CD4-positive, alpha-beta memory T cell (primary cell): Measurements from ENCODE around the gene FOXN3. TPM values are rescaled to one million over a fixed set of nuclear protein-coding genes. Genes with fewer than 3 reads are reported as not detected.

Experiments used
- CTCF ChIA-PET: fragments of 350-600 bp; sonication (Branson Sonifier 250); formaldehyde crosslinking; loops from one replicate; lab custom pipeline; 2021; ENCODE audit warnings: inconsistent platforms; ENCODE audit not compliant: partially characterized antibody; lab: Charles Lee
- POLR2A ChIA-PET: fragments of 350-600 bp; sonication (Branson Sonifier 250); formaldehyde crosslinking; loops from one replicate; lab custom pipeline; 2021; ENCODE audit not compliant: partially characterized antibody; lab: Charles Lee
- DNase-seq, 5 donors: peaks; one replicate each; pipeline versions ENCODE4 v3.0.0 to v3.0.0-alpha.2; 2020 to 2022; ENCODE audit warnings: mixed read lengths in 1 of 5
- H3K27ac ChIP-seq: one replicate; pipeline ENCODE4 v1.7.0; 2013; ENCODE audit warnings: low read depth, low read length
- H3K27me3 ChIP-seq: 2 replicates; pipeline ENCODE4 v1.7.0; 2013; ENCODE audit warnings: mild to moderate bottlenecking, low read length, moderate library complexity; ENCODE audit not compliant: insufficient read depth
- H3K36me3 ChIP-seq: 2 replicates; pipeline ENCODE4 v1.7.0; 2013; ENCODE audit warnings: mild to moderate bottlenecking, low read length, moderate library complexity; ENCODE audit not compliant: insufficient read depth
- H3K4me1 ChIP-seq: 2 replicates; pipeline ENCODE4 v1.7.0; 2013; ENCODE audit warnings: mild to moderate bottlenecking, low read length, moderate library complexity; ENCODE audit not compliant: insufficient read depth
- H3K4me3 ChIP-seq, 2 donors: one replicate each; pipeline ENCODE4 v1.7.0; 2013; ENCODE audit warnings: low read length in 2 of 2, mild to moderate bottlenecking in 1 of 2
- H3K9me3 ChIP-seq, 2 donors: one replicate each; pipeline ENCODE4 v1.7.0; 2013; ENCODE audit warnings: low read length in 2 of 2, control low read depth in 1 of 2; ENCODE audit not compliant: control insufficient read depth in 1 of 2
- H3K27ac Mint-ChIP-seq, 7 donors: one replicate each; pipeline ENCODE4 v1.8.0; 2020 to 2021; ENCODE audit warnings: mixed read lengths in 7 of 7, mild to moderate bottlenecking in 6 of 7, inconsistent platforms in 3 of 7, moderate library complexity in 3 of 7
- H3K27me3 Mint-ChIP-seq, 2 donors: one replicate each; pipeline ENCODE4 v1.8.0; 2020 to 2021; ENCODE audit warnings: mixed read lengths in 2 of 2
- H3K36me3 Mint-ChIP-seq, 2 donors: one replicate each; pipeline ENCODE4 v1.8.0; 2020 to 2021; ENCODE audit warnings: mixed read lengths in 2 of 2, inconsistent platforms in 1 of 2, mild to moderate bottlenecking in 1 of 2
- H3K4me1 Mint-ChIP-seq, 4 donors: one replicate each; pipeline ENCODE4 v1.8.0; 2020 to 2021; ENCODE audit warnings: mixed read lengths in 4 of 4, mild to moderate bottlenecking in 1 of 4
- H3K4me3 Mint-ChIP-seq, 8 donors: one replicate each; pipeline ENCODE4 v1.8.0; 2020 to 2021; ENCODE audit warnings: mixed read lengths in 8 of 8, mild to moderate bottlenecking in 7 of 8, moderate library complexity in 6 of 8, inconsistent platforms in 3 of 8
- H3K9me3 Mint-ChIP-seq, 8 donors: one replicate each; pipeline ENCODE4 v1.8.0; 2020 to 2021; ENCODE audit warnings: mixed read lengths in 8 of 8, mild to moderate bottlenecking in 5 of 8, inconsistent platforms in 3 of 8, moderate library complexity in 1 of 8
- intact Hi-C: fragments of 100-400 bp; cut with micrococcal nuclease; formaldehyde crosslinking; loops from one replicate; pipeline ENCODE4 v1.15.1; 2023
- polyA plus RNA-seq, 2 donors: library from polyadenylated mRNA; unstranded; fragments of 300-500 nt; fragmentation: Illumina TruSeq; gene quantifications; one replicate each; pipeline ENCODE4 v1.2.3, GENCODE V29; 2021
- total RNA-seq, 2 experiments: library from RNA; stranded (reverse); gene quantifications; one replicate each; pipeline ENCODE4 v1.2.3, GENCODE V29; 2021

Gene FOXN3
- total and polyA plus RNA-seq, 4 experiments from 2014 or later, result 92.6 to 111 (median 106) TPM

GRCh38 chr14:89167705-89168104 lies 249.3 kb downstream of the FOXN3 start:
- peak overlapping the region in 1 of 7 donors; percentile 18 for H3K27ac Mint-ChIP-seq
- intact Hi-C loops, result no loop called here

GRCh38 chr14:89166633-89167032 lies 250.4 kb downstream of the FOXN3 start:
- H3K9me3 Mint-ChIP-seq, result peaks cover 0 to under 1% (median 0%) of the 10 kb centered on the region in 8 donors
- no peak for DNase-seq
- peaks cover 50 to 64% of the 10 kb centered on the region in 2 donors for H3K36me3 Mint-ChIP-seq
- intact Hi-C loops, result no loop called here
- no peaks in the 10 kb centered on the region for H3K27me3 ChIP-seq
- no peak overlapping the region for H3K4me3 ChIP-seq
- no peaks in the 10 kb centered on the region for H3K4me1 ChIP-seq
- POLR2A ChIA-PET, result no interaction called here
- no peak overlapping the region for H3K4me3 Mint-ChIP-seq
- H3K27me3 Mint-ChIP-seq, result no peaks in the 10 kb centered on the region
- no peak overlapping the region for H3K27ac Mint-ChIP-seq
- CTCF ChIA-PET, result no interaction called here
- peaks cover 4 to 20% (median 9%) of the 10 kb centered on the region in 4 donors for H3K4me1 Mint-ChIP-seq
- H3K9me3 ChIP-seq, result no peaks in the 10 kb centered on the region
- H3K36me3 ChIP-seq, result peaks cover 14% of the 10 kb centered on the region
- H3K27ac ChIP-seq, result no peak overlapping the region

More at GRCh38 chr14:89167705-89168104, 249.3 kb downstream of the FOXN3 start:
- Histone ChIP-seq H3K27ac (no peak overlapping the region), H3K4me1 (no peaks in the 10 kb centered on the region), H3K9me3 (no peaks in the 10 kb centered on the region), H3K4me3 (no peak overlapping the region), H3K36me3 (peaks cover 11% of the 10 kb centered on the region), H3K27me3 (no peaks in the 10 kb centered on the region)
- peaks cover 0 to 8% (median 1%) of the 10 kb centered on the region in 8 donors for H3K9me3 Mint-ChIP-seq
- no peak for DNase-seq
- H3K27me3 Mint-ChIP-seq, result no peaks in the 10 kb centered on the region
- peaks cover 4 to 20% (median 9%) of the 10 kb centered on the region in 4 donors for H3K4me1 Mint-ChIP-seq
- CTCF ChIA-PET, result interaction anchor here (1.6 kb wide), 1 partner anchor 9 kb away, joined by 3 read pairs; no protein-coding TSS in a partner anchor
- POLR2A ChIA-PET, result no interaction called here
- H3K36me3 Mint-ChIP-seq, result peaks cover 47 to 66% of the 10 kb centered on the region in 2 donors
- H3K4me3 Mint-ChIP-seq, result no peak overlapping the region

GRCh38 chr14:89165189-89166181 lies 251.5 kb downstream of the FOXN3 start:
- no peak for DNase-seq
- Histone ChIP-seq H3K4me1 (no peaks in the 10 kb centered on the region), H3K27me3 (no peaks in the 10 kb centered on the region), H3K9me3 (no peaks in the 10 kb centered on the region), H3K36me3 (peaks cover 22% of the 10 kb centered on the region), H3K27ac (no peak overlapping the region), H3K4me3 (no peak overlapping the region)
- Mint-ChIP-seq H3K27ac (peak overlapping the region; percentile 18 to 67 (median 62)), H3K9me3 (no peaks in the 10 kb centered on the region), H3K4me1 (peaks cover 6 to 20% (median 9%) of the 10 kb centered on the region in 4 donors), H3K27me3 (no peaks in the 10 kb centered on the region), H3K36me3 (peaks cover 52 to 65% of the 10 kb centered on the region in 2 donors), H3K4me3 (peak overlapping the region in 3 of 8 donors; percentile 4 to 43 (median 41))
- CTCF ChIA-PET, result interaction anchor here (0.6 to 0.8 kb wide), 2 partner anchors 11 to 227 kb away, joined by 3 read pairs; no protein-coding TSS in a partner anchor
- POLR2A ChIA-PET, result no interaction called here
- intact Hi-C loops, result no loop called here

- ChIA-PET POLR2A (no interaction called here), CTCF (interaction anchor here (0.8 kb wide), 1 partner anchor 12 kb away, joined by 3 read pairs; no protein-coding TSS in a partner anchor)
- H3K36me3 ChIP-seq, result peaks cover 26% of the 10 kb centered on the region
- intact Hi-C loops, result no loop called here
- Mint-ChIP-seq H3K27me3 (no peaks in the 10 kb centered on the region), H3K4me1 (peaks cover 9 to 20% (median 9%) of the 10 kb centered on the region in 4 donors), H3K27ac (peak overlapping the region in 6 of 7 donors; percentile 37 to 72 (median 60)), H3K9me3 (no peaks in the 10 kb centered on the region), H3K36me3 (peaks cover 57 to 66% of the 10 kb centered on the region in 2 donors), H3K4me3 (no peak overlapping the region)
- no peaks in the 10 kb centered on the region for H3K27me3 ChIP-seq
- no peaks in the 10 kb centered on the region for H3K4me1 ChIP-seq
- H3K4me3 ChIP-seq, result no peak overlapping the region
- no peaks in the 10 kb centered on the region for H3K9me3 ChIP-seq
- DNase-seq, result no peak
- H3K27ac ChIP-seq, result no peak overlapping the region
These were observed 252.6 kb downstream of the FOXN3 start for GRCh38 chr14:89164168-89165073.

- H3K4me1 ChIP-seq, result no peaks in the 10 kb centered on the region
- no peak for DNase-seq
- ChIA-PET POLR2A (no interaction called here), CTCF (no interaction called here)
- no peaks in the 10 kb centered on the region for H3K9me3 Mint-ChIP-seq
- no peak overlapping the region for H3K27ac ChIP-seq
- H3K4me3 ChIP-seq, result no peak overlapping the region
- intact Hi-C loops, result no loop called here
- H3K36me3 Mint-ChIP-seq, result peaks cover 63 to 66% of the 10 kb centered on the region in 2 donors
- no peaks in the 10 kb centered on the region for H3K27me3 ChIP-seq
- H3K4me1 Mint-ChIP-seq, result peaks cover 9 to 20% (median 9%) of the 10 kb centered on the region in 4 donors
- H3K27me3 Mint-ChIP-seq, result no peaks in the 10 kb centered on the region
- H3K27ac Mint-ChIP-seq, result peak overlapping the region in 1 of 7 donors; percentile 25
- H3K4me3 Mint-ChIP-seq, result no peak overlapping the region
- peaks cover 26% of the 10 kb centered on the region for H3K36me3 ChIP-seq
- H3K9me3 ChIP-seq, result no peaks in the 10 kb centered on the region
These were observed 253.9 kb downstream of the FOXN3 start for GRCh38 chr14:89163031-89163636.

GRCh38 chr14:89162586-89162985 lies 254.4 kb downstream of the FOXN3 start:
- no peaks in the 10 kb centered on the region for H3K27me3 ChIP-seq
- no peaks in the 10 kb centered on the region for H3K27me3 Mint-ChIP-seq
- ChIA-PET POLR2A (no interaction called here), CTCF (interaction anchor here (1.4 kb wide), 1 partner anchor 22 kb away, joined by 3 read pairs; no protein-coding TSS in a partner anchor)
- peaks cover 26% of the 10 kb centered on the region for H3K36me3 ChIP-seq
- no peak overlapping the region for H3K4me3 Mint-ChIP-seq
- H3K4me3 ChIP-seq, result no peak overlapping the region
- no peak for DNase-seq
- no peaks in the 10 kb centered on the region for H3K9me3 Mint-ChIP-seq
- intact Hi-C loops, result no loop called here
- H3K27ac ChIP-seq, result no peak overlapping the region
- no peak overlapping the region for H3K27ac Mint-ChIP-seq
- no peaks in the 10 kb centered on the region for H3K9me3 ChIP-seq
- H3K36me3 Mint-ChIP-seq, result peaks cover 61 to 65% of the 10 kb centered on the region in 2 donors
- no peaks in the 10 kb centered on the region for H3K4me1 ChIP-seq
- H3K4me1 Mint-ChIP-seq, result peaks cover 7 to 20% (median 9%) of the 10 kb centered on the region in 4 donors
